GM19372 (cell line): ENCODE results near the gene TRPV2.

Experiments used
- ATAC-seq: cut with Tn5 transposase; IDR thresholded peaks from one replicate; pipeline ENCODE4 v1.9.1; 2021; ENCODE audit warnings: mild to moderate bottlenecking, low read depth, moderate library complexity; ENCODE audit not compliant: unreplicated experiment

The TRPV2 gene

GRCh38 chr17:16471295-16471694, 55.9 kb downstream of the TRPV2 start:
- no peak for ATAC-seq

GRCh38 chr17:16472539-16472938, 57.2 kb downstream of the TRPV2 start:
- no peak for ATAC-seq

- ATAC-seq, result no peak
Observed at GRCh38 chr17:16473044-16474011, 58.0 kb downstream of the TRPV2 start.

DNA sequence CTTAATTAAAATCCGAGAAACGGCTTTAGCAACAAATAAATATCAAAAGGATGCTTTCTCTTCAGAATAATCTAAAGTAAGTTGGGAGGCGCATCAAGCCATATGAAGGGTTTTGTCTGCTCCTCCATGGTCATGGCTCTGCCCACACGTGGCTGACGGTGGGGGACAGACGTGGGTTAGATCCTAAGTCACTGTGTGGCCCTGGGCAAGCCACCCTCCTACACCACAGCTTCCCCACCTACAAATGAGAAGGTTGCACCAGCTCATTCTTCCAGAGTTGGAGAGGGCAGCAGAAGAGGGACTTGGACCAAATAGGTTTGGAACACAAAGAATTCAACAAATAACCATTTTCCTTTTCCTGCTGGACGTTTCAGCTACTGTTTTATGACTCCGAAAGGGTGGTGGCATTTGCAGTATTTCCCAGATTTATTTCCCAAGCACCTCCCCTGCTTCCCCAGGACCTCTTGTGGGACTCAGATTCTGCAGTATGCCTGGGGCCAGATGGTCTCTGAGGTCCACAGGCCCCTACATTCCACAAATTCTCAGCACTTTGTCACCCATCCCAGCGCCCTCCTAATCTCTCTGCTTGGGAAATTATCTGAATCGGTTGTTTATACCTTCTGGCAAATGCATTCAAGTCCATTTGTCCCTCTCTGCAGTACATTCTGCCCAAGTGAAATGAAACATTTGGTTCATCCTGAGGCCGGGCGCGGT, 58.8 kb downstream of the TRPV2 start:
- no peak for ATAC-seq

DNA sequence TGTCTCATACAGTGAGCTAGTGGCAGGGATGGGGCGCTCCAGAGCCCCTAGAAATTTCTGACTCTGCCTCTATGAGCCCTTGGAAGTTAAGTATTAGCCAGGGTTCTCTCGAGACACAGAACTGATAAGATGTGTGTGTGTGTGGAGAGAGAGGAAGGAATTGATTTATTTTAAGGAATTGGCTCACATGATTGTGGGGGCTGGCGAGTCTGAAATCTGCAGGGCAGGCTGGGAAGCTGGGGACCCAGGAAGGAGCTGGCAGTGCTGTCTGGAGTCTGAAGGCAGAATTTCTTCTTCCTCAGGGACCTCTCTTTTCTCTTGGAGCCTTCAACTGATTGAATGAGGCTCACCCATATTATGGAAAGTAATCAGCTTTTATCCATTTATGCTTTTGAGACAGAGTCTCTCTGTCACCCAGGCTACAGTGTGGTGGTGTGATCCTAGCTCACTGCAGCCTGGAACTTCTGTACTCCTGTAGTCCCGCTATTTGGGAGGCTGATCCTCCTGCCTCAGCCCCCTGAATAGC, 59.9 kb downstream of the TRPV2 start:
- no peak for ATAC-seq

GRCh38 chr17:16477255-16477654, 61.9 kb downstream of the TRPV2 start:
- ATAC-seq, result no peak

- no peak for ATAC-seq
Observed at GRCh38 chr17:16477666-16478065, 62.3 kb downstream of the TRPV2 start.

DNA sequence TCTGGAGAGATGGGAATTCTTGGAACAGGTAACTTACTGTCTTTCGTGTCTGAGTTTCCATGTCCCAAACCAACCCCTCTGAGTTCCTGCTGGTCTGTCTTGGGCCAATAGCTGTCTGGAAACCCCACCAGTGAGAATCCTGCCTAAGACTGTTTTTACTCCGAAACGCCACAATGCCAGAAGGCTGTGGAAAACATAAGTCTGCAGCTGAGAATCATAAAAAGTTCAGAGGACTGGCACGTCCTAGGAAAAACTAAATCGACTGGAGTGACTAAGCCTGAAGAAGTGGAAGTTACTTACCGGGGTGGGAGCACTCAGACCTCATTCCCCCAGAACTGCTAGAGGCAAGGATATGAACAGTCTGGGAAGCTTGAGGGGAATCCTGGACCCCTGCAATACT, 63.3 kb downstream of the TRPV2 start:
- no peak for ATAC-seq

- ATAC-seq, result no peak
Observed at GRCh38 chr17:16479264-16479663, 63.9 kb downstream of the TRPV2 start.

GRCh38 chr17:16480995-16481394, 65.6 kb downstream of the TRPV2 start:
- ATAC-seq, result no peak

GRCh38 chr17:16482253-16482652, 66.9 kb downstream of the TRPV2 start:
- ATAC-seq, result no peak

GRCh38 chr17:16483021-16483645, 67.8 kb downstream of the TRPV2 start:
- ATAC-seq, result no peak

GRCh38 chr17:16484445-16485175, 69.2 kb downstream of the TRPV2 start:
- no peak for ATAC-seq
